ENCODE measurements around the gene SLC35B1.

The SLC35B1 gene, protein sequence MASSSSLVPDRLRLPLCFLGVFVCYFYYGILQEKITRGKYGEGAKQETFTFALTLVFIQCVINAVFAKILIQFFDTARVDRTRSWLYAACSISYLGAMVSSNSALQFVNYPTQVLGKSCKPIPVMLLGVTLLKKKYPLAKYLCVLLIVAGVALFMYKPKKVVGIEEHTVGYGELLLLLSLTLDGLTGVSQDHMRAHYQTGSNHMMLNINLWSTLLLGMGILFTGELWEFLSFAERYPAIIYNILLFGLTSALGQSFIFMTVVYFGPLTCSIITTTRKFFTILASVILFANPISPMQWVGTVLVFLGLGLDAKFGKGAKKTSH

DNA sequence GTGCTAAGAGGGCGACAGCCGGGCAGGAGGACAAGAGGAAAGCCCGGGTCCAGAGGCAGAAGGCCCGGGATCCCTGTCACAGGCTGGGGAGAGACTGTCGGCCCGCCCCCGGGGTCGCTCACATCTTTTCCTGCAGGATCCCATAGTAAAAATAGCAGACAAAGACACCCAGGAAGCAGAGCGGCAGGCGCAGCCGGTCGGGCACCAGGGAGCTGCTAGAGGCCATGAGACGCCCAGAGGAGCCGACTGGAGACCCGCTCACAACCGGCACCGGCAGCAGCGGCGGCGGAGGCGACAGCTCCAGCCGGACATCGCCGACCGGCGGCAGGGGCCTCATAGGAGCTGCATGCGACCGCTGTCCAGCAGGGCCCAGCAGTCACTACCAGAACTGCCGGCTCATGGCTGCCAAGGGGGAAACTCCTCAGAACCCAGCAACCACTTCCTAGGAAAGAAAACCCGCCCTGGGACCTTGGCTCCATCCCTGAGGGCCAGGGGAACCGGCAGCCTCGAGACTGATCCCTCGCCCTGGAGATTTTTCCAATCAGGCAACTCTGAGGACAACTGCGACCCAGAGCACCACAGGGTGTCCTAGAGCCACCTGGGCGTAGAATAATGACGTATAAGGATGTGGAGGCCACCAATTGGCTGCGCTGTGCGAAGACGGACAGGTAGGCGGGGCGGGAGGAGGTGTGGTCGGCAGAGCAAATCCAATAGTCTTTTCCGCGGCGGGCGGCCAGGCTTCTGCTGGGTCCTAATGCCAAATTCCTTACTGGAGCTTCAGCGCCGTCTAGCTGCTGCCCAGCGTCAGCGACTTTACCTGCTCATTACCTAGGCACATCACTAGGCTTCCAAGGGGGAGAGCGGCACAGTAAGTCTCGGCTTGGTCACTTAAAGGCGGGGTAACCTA, at the start of gene SLC35B1:
Gene SLC35B1 (minus strand): TSS at position 357 of the 907 bp plus-strand sequence. CDS start 131 bp downstream, at position 226.
- DNase-seq (ENCODE audit: low spot score), result peak; percentile 98

DNA sequence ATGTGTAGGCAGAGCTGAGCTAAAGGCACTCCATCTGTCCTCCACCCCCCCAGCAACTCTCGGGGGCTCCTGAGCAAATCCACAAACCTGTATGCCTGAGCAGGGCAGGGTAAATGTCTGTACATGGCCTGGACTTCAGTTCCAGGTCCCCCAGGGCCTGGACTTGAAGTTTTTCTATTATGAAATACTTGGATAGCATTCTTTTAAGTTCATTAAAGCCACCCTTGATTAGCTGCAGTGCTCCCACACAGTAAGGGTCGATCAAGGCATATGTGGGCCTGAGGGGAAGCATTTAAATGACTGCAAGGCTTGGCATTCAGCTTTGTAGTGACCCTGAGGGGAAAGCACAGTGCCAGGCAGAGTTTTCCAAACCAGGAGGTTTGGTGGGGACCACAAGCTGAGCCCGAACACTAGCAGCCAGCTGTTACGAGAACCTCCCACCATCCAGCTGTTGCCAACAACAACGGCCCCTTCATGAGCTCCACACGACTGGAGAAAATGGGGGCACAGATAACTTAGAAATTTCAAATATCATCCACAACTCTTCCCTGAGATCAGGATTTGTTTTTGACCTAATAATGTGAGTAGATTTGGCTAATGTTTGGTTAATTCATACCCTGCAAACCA, 49.5 kb upstream of the SLC35B1 start:
- DNase-seq (ENCODE audit: low spot score), result no peak

DNA sequence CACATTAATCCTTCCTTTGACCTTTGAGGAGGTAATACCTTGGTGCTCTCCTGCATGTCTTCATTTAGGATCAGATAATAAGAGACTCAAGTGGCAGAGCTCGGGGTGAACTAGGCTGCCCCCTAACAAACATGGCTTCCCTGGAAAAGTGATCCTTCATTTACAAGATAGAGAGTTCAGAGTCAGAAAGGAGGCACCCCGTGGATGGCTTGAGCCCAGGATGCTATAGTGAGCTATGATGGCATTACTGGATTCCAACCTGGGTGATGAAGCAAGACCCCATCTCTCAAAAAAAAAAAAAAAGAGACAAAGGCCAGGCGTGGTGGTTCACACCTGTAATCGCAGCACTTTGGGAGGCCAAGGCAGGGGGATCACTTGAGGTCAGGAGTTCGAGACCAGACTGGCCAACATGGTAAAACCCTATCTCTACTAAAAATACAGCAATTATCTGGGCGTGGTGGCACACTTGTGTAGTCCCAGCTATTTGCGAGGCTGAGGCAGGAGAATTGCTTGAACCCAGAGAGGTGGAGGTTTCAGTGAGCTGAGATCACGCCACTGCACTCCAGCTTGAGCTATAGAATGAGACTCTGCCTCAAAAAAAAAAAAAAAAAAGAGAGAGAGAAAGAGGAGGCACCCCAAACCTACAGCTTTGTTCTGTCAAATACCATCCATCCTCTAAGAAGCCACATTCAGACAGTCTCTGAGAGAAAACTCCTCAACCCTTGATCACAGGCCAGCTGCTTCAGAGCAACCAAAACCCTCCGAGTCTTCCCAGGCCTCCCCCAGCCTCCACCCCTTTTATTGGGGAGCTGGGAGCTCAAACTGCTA, 48.8 kb upstream of the SLC35B1 start:
- no peak for DNase-seq (ENCODE audit: low spot score)

DNA sequence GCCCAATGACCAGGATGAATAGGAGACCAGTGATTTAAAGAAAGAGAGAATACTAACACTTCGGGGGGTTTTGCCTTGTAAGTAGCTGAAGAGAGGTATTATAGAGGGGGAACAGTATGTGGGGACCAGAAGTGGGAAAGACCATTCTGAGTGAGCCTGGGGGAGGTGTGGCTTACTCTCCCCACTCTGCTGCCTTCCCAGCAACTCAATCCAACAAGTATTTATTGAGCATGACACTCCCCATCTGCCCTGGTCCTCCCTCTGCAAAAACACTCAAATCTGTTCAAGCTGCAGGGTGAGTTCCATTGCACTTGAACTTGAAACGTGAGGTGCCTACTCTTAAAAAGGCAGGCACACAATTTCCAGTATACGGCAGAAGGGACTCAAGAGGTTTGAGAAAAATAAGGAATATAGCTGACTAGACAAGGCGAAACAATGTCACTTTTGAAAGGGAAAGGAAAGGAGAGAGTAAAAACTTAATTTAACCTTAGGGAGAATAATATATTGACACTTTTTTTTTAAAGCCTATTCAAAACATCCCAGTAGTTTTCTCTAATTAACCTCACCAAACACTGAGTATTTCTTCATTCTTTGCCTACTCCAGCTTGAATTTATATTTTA, 48.0 kb upstream of the SLC35B1 start:
- DNase-seq (ENCODE audit: low spot score), result no peak

DNA sequence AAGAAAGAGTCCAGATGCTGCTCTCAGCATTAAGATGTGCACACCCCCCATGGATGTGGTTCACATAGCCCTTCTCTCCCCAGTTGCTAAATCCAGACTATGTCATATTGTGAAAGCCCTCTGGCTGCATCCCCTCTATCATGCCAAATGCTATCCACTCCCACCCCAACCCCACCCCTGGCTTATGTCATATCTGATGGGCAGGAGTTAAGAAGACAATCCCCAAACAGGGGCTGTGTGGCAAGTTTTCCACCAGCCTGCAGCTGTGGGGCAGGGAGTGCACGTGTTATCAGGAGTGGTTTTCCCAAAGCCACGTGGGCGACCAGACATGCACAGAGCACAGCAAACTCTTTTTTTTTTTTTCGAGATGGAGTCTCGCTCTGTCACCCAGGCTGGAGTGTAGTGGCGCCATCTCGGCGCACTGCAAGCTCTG, 46.2 kb upstream of the SLC35B1 start:
- DNase-seq (ENCODE audit: low spot score), result no peak

DNA sequence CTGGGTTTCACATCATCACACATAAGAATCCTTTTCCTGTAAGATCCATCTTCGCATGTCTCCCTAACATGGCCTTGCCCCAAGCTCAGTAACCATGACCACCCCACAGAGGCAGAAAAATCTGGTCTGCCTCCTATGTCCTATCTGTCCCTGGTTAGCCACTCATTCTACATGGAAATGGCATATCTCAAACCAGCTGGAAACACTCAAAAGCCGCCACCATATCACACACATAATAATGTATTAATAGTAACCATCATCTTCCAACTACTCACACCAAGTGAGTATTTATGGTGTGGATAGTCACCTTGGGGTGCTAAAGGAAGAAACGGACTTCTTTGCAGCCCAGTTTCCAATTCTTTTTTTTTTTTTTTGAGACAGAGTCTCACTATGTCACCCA, 44.7 kb upstream of the SLC35B1 start:
- no peak for DNase-seq (ENCODE audit: low spot score)

DNA sequence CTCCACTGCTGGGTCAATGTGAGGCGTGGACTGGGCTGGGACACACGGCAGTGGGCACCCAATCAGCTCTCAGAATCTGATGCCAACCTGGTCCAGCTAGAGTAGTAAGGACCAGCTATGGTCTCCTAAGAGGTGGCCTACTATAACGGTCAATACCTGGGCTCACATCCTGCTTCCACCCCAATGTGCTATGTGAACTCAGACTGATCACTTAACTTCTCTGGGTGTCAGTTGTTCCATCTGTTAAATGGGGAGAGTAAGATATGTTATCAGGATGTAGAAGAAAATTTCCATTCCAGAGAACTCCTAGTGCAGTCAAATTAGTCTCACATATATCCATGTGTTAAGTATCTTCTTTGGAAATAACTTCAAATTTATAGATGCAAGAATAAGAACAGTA, 42.0 kb upstream of the SLC35B1 start:
- DNase-seq (ENCODE audit: low spot score), result no peak

DNA sequence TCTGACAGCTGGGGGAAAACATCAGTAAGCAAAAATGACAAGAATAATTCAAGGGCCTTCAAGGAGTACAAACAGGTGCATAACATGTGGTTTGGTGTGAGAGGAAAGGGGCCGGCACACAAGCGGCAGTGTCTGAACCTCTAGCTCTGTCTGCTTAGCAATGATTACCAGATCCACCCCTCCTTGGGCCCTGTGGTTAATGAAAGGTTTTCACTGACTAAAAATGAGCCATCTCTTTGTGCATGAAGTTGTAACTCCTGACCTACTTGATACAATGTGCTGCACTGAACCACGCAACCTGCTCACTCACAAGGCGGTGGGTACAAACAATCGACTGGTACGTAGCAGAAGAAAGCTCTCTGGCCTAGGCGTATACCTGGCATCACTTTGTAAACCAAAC, 41.0 kb upstream of the SLC35B1 start:
- DNase-seq (ENCODE audit: low spot score), result no peak

DNA sequence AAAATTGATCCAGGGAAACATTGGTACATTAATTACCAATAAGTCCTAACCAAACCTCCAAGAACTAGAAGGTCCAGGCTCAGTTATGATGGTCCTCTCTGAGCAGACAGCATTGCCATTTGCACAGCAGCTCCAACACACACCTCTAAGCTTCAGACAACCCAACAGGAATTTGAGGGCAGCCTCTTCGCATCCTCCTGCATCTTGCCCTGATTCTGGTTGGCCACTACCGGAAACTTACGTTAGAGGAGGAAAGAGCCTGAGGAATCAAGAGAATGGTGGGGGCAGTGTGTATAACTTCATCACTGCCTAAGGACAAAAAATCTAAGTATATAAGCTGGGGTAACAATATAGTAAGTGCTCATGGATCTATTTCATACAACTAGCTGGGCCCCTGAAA, 40.5 kb upstream of the SLC35B1 start:
- DNase-seq (ENCODE audit: low spot score), result no peak

DNA sequence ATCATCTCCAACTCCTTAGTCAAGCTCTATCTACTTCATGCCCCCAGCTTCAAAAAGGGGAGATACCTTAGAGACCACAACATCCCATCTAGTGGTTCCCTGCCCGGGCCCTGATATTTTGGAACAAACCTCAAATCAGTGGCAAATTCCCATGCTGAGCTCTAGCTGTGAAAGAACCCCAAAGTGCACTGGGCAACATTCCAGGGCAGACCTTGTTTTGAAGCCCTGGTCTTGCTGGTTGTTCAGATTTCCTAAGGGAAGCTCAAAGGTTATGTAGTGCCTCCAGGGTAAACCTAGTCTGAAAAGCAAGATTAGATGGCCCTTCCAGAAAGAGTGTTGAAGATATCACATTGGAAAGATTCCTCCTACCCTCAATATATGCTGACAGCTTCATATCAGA, 39.9 kb upstream of the SLC35B1 start:
- DNase-seq (ENCODE audit: low spot score), result no peak

DNA sequence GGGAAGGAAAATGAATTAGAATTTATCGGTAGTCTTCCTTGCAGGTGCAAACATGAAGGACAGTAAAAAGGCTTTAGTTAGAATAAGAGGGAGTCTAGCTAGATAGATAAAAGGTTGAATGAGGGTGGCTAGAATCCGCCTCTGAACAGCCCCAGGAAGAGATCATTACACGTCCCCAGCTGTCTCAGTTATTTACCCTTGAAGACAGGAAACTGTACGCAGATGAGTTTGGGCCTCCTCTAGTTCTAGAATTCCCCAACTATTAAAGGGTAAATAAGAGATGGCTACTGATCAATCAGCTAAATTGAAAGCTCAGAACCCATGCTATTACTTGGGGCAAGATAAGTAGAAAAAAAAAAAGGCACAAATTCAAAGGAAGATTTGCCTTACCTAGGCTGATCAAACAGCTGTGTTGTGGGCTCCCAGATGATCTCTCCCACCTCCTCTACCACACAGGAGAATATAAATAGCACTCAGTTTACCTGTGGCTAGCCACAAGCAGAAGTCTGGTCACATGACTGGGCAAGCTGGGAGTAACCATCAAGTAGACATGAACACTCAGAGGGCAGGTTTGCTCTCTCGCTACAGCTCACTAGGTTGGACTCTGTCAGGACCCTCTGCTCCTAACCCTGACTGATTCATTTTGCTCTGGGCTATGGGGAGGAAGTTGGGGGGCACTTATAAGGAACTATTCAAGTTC, 39.2 kb upstream of the SLC35B1 start:
- DNase-seq (ENCODE audit: low spot score), result no peak

DNA sequence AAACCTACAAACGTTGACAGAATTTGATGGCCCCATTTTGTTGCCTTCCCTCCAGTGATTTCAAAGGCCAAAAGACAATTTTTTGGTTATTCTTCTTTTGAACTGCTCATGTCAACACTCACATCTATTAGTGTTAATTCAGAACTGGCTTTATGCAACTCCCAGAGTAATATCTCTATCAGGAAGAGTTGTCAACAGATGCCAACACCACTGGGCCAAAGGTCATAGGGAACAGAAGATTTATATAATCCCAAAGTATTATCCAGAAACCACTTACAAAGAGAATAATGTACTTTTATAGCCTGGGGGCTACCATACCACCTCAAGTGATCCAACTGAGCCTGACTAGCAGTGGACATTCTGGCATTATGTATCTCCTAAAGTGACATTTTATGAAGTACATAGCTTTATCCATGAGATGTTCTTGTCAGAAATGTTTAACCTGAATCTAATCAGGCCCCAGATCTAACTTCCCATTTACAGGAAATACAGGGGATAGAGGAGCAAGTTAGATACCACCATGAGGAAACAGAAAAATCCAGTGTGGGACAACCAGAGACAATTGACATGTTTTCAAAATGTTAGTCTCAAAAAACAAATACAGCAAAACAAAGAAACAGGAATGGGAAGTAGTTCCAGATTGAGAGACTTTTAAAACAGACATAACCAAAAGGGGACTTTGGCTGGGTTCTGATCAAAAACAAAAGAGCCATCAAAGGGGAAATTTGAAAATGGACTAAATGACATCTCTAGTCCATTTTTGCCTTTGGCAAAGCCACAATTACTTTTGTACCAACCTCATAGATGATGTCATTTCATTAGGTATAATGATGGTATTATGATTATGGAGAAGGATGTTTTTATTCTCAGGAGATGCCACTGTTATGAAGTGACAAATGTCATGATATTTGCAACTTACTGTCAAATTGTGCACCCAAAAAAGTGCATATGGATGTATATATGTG, 37.7 kb upstream of the SLC35B1 start:
- DNase-seq (ENCODE audit: low spot score), result no peak

DNA sequence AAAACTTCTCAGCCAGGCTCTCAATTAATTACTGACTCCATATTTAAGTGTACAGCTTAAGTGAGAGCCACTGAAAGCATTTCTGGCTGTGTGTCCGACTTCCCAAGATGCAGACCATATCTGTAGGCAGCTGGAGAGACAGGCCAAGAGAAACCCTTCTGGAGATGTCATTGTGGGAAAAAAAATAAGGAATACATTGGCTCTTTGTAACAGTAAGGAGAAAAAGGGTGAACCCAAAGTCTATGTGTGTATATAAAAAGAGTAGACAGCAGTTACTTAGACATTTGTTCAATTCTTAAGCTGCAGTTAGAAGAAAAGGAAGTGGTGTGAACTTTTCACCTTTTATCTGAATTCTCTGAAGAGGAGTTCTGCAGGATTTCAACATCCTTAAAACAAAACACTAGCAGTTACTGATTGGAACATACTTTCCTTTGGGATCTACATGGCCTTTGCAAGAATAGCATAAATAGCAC, 34.4 kb upstream of the SLC35B1 start:
- no peak for DNase-seq (ENCODE audit: low spot score)

DNA sequence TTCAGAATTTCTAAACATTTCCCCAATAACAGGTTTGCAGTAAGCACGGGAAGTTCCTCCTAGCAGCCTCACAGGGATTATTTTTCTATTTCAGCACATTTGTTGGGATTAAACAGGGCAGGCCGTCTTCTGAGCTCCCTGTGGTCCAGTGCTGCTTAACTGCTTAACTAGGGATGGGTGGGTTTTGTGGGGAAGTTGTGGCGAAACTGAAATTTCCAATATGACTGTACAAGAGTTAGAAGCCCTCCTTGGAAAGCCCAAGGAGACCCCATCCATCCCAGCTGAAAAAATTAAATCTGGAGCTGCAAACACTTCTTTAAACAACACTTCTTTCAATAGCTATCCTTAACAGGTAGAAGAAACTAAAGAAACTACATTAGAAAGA, 33.9 kb upstream of the SLC35B1 start:
- no peak for DNase-seq (ENCODE audit: low spot score)

DNA sequence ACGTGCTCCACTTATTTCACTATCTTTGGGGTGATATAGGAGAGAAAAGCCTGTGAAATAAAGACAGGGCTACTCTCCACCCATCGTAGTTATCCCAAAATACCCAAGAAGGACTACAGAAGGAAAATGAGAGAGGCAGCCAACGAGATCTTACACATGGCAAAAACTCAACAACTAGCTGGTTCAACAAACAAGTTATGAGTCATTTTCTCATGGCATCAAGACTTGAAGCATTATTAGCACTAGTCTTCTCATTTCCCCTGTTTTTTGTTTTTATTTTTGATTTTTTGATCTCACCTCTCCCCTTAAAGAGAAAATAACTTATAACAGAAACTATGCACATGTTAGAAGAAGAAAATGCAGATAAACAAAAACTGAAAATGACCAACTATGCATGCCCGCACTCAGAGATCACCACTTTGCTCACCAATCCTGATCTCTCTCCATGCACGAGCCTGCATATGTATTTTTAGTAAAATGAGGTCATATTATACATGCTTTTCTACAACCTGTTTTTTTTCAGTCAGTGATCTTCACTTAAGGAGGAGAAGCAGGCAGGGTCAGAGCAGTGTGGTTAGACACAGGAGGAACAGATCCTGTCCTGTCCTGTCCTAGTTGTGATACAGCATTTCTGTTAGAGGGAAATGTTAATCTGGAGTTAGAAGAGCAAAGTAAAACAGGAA, 33.4 kb upstream of the SLC35B1 start:
- DNase-seq (ENCODE audit: low spot score), result peak; percentile 51

DNA sequence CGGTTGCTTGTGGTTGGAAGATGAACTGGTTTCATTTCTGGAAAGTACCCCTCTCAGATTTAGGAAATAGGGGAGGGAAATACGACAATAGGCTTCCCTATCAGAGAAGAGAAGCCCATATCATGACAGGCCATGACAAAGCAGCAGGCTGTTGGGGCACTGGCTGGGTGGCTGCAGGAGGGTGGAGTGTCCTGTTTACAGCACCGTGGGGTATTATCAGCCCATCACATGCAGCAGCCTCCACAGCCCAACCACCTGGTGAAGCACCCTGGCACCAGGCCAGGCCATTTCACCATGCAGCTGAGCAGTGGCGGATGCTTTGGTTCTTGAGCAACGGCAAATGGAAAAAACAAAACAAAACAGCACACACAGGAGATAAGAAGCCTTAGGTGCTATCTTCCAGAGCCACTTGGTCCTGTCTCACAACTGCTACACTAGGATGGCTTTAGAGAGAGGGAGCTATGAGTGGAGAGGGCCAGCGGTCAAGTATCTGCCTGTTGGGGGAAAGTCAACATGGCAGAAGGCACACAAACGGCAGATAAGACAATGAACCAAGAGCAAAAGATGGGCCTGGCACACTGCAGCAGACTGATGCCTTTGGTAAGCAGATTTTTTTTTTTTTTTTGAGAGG, 32.0 kb upstream of the SLC35B1 start:
- DNase-seq (ENCODE audit: low spot score), result no peak

DNA sequence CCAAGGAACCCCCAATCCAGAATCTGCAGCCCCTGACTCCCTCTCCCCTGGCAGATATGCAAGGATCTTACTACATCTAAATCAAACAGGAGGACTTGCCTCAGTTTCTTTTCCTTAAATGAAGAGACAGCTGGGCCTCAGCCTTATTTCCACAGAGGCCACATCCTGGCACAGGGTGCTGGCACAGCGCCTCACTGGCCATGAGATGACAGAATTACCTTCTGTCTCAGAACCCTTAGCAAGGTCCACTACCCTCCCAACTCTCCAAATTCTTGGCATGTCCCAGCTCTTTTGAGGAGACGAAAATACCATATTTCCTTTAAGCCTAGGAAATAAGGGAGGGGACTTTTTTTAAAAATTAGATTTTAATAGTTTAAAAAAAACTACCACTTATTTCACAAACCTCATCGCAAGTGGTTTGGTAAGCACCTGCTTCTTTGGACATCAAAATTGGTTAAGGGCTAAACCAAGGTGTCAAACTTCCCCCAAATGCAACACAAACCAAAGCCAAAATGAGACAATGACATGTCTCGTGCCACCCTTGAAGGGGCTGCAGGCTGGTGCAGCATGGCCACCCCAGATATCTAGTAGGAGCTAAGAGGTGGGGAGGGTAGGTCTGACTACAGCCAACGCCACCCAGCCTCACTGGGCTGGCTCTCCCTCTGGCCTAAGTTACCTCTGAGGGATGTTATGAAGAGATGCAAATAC, 30.8 kb upstream of the SLC35B1 start:
- no peak for DNase-seq (ENCODE audit: low spot score)

All from AG08396 (cell line).